GM23248 (cell line): ENCODE results near the gene MAN2B2.

Experiments
- EZH2 ChIP-seq: fragments of 200-600 bp; sonication (generic); IDR thresholded peaks from 2 replicates; pipeline ENCODE4 v1.6.1; 2018; ENCODE audit warnings: antibody characterized with exemption, mild to moderate bottlenecking; ENCODE audit not compliant: insufficient read depth, poor library complexity, severe bottlenecking
- EZH2phosphoT487 ChIP-seq: fragments of 200-600 bp; sonication (generic); IDR thresholded peaks from 2 replicates; pipeline ENCODE4 v1.6.1; 2018; ENCODE audit warnings: antibody characterized with exemption, moderate library complexity, mild to moderate bottlenecking, low read depth; ENCODE audit not compliant: insufficient read depth

- TF ChIP-seq EZH2 (no peak), EZH2phosphoT487 (no peak)
Observed at GRCh38 chr4:6568689-6569332, 6.2 kb upstream of the MAN2B2 start.
